Body of pancreas (tissue), 4 donors: Measurements from ENCODE around the gene GRIA3. TPM values are rescaled to one million over a fixed set of nuclear protein-coding genes. Genes with fewer than 3 reads are reported as not detected.
A peak's percentile ranks its signal among the peaks of the same experiment; 100 is the strongest.
"Not testable (repeated sequence)": the region's sequence is repeated elsewhere in the genome, so short reads cannot be mapped to it uniquely, and the experiment has no call there.

Experiments
- ATAC-seq: fragments of 150-250 bp; one replicate; pipeline ENCODE4 v1.9.1; 2016
- DNase-seq, 4 donors: peaks; one replicate each; pipeline ENCODE4 v3.0.0-alpha.2; 2019
- H3K27ac ChIP-seq, 4 donors: fragments of 200-600 bp; sonication (generic); 1 replicate in 3 of 4; 2 replicates in 1 of 4; pipeline versions ENCODE4 v1.5.1 to v1.6.1; 2016 to 2019; ENCODE audit warnings: mild to moderate bottlenecking in 1 of 4, mixed read lengths in 1 of 4, moderate library complexity in 1 of 4
- H3K27me3 ChIP-seq, 2 donors: fragments of 200-600 bp; sonication (generic); one replicate each; pipeline ENCODE4 v1.6.0; 2016; ENCODE audit warnings: mild to moderate bottlenecking in 1 of 2
- H3K36me3 ChIP-seq, 2 donors: fragments of 200-600 bp; sonication (generic); replicated peaks in 1 of 2; 2 replicates each; pipeline ENCODE4 v1.5.1; 2016; ENCODE audit warnings: low read depth in 2 of 2; ENCODE audit not compliant: insufficient read depth in 1 of 2
- H3K4me1 ChIP-seq: fragments of 200-600 bp; sonication (generic); one replicate; pipeline ENCODE4 v1.6.0; 2016
- H3K4me3 ChIP-seq, 2 donors: fragments of 200-600 bp; sonication (generic); 1 replicate in 1 of 2; 2 replicates in 1 of 2; pipeline ENCODE4 v1.5.1; 2016 to 2019
- H3K9me3 ChIP-seq, 3 donors: fragments of 200-600 bp; sonication (generic); 1 replicate in 2 of 3; 2 replicates in 1 of 3; pipeline ENCODE4 v1.5.1; 2016
- POLR2A ChIP-seq, 3 donors: fragments of 450-650 bp; IDR thresholded peaks; one replicate each; pipeline ENCODE4 v1.6.1; 2016; ENCODE audit warnings: antibody characterized with exemption in 3 of 3, mild to moderate bottlenecking in 2 of 3
- WGBS, 2 donors: methylation state at CpG; one replicate each; pipeline ENCODE4 v1.1.5; 2017; 5-methylcytosine and 5-hydroxymethylcytosine counted together
- intact Hi-C: fragments of 100-400 bp; cut with DNase I; formaldehyde crosslinking; loops from one replicate; pipeline ENCODE4 v1.15.1; 2023
- total RNA-seq, 2 donors: library from RNA; depleted of rRNA; stranded (reverse); fragments of >200 nt; gene quantifications; one replicate each; pipeline ENCODE4 v1.1.0, GENCODE V29; 2016
- TF ChIP-seq, protein P1 (sequence below), 7 experiments: fragments of 450-650 bp in 4 of 7; fragments of 200-600 bp in 3 of 7; sonication (generic) in 3 of 7; IDR thresholded peaks; one replicate each; pipeline ENCODE4 v1.5.1; 2016 to 2019; ENCODE audit warnings: antibody characterized with exemption in 7 of 7

The GRIA3 gene
- total RNA-seq, 2 donors from 2014 or later = 0.52 to 0.99 TPM

DNA sequence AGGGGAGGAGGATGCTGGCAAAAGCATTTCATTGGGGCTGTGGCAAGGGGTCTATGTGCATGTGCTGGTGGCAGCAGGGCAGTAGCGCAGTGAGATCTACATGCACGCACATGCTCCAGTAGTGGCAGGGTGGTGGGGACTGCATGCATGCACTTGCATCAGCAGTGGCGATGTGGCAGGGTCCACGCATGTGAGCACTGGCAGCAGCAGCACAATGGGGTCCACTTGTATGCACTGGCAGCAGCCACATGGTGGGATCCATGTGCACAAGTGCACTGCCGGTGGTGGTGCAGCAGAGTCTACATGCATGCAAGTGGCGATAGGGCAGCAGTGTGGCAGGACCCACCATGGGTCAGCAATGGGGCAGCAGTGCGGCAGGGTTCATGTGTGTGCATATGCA is 315.7 kb downstream of the GRIA3 start:
- Histone ChIP-seq H3K4me1 (no peaks in the 10 kb centered on the region), H3K27me3 (no peaks in the 10 kb centered on the region), H3K9me3 (no peaks in the 10 kb centered on the region), H3K4me3 (no peak overlapping the region), H3K27ac (no peak overlapping the region), H3K36me3 (no peaks in the 10 kb centered on the region)
- DNase-seq (no peak), ATAC-seq (no peak)
- 71 to 94% methylated on average over 4 to 5 of the region's 7 CpGs for WGBS, 2 donors
- no peak for TF ChIP-seq POLR2A (IDR thresholded peaks at IDR 0.05)
- TF ChIP-seq, protein P1, sequence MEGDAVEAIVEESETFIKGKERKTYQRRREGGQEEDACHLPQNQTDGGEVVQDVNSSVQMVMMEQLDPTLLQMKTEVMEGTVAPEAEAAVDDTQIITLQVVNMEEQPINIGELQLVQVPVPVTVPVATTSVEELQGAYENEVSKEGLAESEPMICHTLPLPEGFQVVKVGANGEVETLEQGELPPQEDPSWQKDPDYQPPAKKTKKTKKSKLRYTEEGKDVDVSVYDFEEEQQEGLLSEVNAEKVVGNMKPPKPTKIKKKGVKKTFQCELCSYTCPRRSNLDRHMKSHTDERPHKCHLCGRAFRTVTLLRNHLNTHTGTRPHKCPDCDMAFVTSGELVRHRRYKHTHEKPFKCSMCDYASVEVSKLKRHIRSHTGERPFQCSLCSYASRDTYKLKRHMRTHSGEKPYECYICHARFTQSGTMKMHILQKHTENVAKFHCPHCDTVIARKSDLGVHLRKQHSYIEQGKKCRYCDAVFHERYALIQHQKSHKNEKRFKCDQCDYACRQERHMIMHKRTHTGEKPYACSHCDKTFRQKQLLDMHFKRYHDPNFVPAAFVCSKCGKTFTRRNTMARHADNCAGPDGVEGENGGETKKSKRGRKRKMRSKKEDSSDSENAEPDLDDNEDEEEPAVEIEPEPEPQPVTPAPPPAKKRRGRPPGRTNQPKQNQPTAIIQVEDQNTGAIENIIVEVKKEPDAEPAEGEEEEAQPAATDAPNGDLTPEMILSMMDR (IDR thresholded peaks at IDR 0.05) = no peak
- intact Hi-C loops = no loop called here

DNA sequence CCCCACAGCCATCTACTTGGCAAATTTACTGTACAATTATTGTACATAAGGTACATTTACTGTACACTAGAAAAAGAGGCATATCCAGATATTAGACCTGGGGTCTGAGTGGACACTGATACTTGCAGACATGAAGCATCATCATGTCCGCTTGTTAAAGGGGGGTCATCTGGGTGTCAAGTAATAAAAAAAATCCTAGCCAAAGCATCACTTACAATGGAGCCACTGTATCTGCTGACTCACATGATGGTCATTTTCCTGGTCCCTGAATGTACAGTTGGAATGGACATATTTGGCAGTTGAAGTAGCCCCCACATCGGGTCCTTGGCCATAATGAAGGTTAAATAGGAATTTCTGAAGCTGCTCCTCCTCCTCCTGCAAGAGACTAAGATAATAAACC is 320.0 kb downstream of the GRIA3 start:
- intact Hi-C loops = no loop called here
- Histone ChIP-seq H3K4me1 (no peaks in the 10 kb centered on the region), H3K27me3 (no peaks in the 10 kb centered on the region), H3K9me3 (no peaks in the 10 kb centered on the region), H3K4me3 (no peak overlapping the region), H3K36me3 (no peaks in the 10 kb centered on the region), H3K27ac (no peak overlapping the region)
- TF ChIP-seq POLR2A (IDR thresholded peaks at IDR 0.05) = no peak
- TF ChIP-seq, protein P1 (IDR thresholded peaks at IDR 0.05) = no peak
- DNase-seq = no peak
- no peak for ATAC-seq
- 82 to 95% methylated on average over 2 of the region's 2 CpGs for WGBS, 2 donors

DNA sequence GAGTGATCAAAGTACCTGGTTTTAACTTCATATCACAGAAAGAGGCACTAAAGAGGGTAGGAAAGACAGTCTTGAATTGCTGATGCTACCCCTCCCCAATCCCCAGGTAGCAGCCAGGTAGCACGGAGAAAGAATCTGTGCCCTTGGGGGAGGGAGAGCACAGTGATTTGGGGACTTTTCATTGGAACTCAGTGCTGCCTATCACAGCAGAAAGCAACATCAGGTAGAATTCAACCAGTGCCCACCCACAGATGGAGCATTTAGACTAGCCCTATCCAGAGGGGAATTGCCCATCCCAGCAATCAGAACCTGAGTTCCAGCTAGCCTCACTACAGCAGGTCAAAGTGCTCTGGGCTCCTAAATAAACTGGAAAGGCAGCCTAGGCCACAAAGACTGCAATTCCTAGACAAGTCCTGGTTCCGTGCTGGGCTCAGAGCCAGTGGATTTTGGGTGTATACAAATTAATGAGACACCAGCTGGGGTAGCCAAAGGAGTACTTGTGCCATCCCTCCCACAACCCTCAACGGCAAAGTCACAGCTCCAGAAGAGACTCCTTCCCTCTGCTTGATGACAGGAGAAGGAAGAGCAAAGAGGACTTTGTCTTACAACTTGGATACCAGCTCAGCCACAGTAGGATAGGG is 320.7 kb downstream of the GRIA3 start:
- Histone ChIP-seq H3K9me3 (no peaks in the 10 kb centered on the region), H3K4me3 (no peak overlapping the region), H3K4me1 (no peaks in the 10 kb centered on the region), H3K36me3 (no peaks in the 10 kb centered on the region), H3K27ac (no peak overlapping the region), H3K27me3 (no peaks in the 10 kb centered on the region)
- TF ChIP-seq, protein P1 (IDR thresholded peaks at IDR 0.05) = no peak
- TF ChIP-seq POLR2A (IDR thresholded peaks at IDR 0.05) = no peak
- intact Hi-C loops = no loop called here
- DNase-seq (no peak), ATAC-seq (no peak)
- WGBS, 2 donors = 65% methylated on average over 2 of the region's 3 CpGs; no CpG with 5 or more reads in 1 of the 2 donors

DNA sequence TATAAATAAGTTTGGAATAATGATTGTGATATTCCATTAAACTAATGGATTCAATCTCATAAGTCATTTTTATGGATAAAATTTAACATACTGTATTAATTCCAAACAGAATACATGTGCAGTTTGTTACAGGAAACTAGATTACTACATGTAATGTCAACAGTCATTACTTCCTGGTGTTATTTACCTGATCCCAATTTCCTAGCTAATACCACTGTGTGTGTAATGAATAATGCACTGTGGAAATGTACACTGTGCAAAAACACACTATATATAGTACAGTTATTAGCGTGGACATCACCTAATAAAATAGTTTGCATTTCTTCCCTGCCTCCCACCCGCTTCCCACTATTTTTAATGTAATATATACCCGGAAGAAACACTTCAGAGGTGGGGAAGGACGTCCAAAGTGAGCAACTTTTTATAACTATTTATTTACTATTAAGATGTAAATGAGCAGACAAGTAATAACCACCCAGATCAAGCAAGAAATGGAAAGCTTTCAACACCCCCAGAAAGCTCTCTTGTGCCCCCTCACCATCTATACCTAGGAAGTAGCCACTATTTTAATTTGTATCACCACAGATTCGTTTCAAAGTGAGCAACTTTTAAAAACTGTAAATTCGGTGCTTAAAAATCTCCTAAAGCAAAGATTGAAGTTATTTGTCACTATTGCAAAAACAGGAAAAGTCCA is 329.7 kb downstream of the GRIA3 start:
- H3K27me3 ChIP-seq = no peaks in the 10 kb centered on the region
- peak overlapping the region in 2 of 4 donors; percentile 55 to 69 for H3K27ac ChIP-seq
- no peaks in the 10 kb centered on the region for H3K9me3 ChIP-seq
- DNase-seq (no peak), ATAC-seq (peak; percentile 55)
- no peaks in the 10 kb centered on the region for H3K4me1 ChIP-seq
- TF ChIP-seq, protein P1 (IDR thresholded peaks at IDR 0.05) = no peak
- TF ChIP-seq POLR2A (IDR thresholded peaks at IDR 0.05) = no peak
- no peaks in the 10 kb centered on the region for H3K36me3 ChIP-seq
- no peak overlapping the region for H3K4me3 ChIP-seq
- intact Hi-C loops = no loop called here
- WGBS, 2 donors = 23 to 30% methylated on average over 6 of the region's 6 CpGs

DNA sequence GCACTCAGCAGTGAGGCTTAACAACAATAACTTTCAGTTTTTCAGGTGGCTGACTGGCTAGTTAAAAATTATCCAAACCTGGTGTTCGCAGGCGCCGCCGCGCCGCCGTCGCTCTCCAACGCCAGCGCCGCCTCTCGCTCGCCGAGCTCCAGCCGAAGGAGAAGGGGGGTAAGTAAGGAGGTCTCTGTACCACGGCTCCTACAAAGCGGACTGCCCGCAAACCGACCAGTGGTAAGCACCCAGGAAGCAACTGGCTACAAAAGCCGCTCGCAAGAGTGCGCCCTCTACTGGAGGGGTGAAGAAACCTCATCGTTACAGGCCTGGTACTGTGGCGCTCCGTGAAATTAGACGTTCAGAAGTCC is 330.2 kb downstream of the GRIA3 start:
- DNase-seq = peak; percentile 21 to 58 (median 30)
- intact Hi-C loops, H3K27me3 ChIP-seq, H3K9me3 ChIP-seq, H3K4me1 ChIP-seq, H3K4me3 ChIP-seq, H3K36me3 ChIP-seq: not testable (repeated sequence)
- peak; percentile 65 for ATAC-seq
- peak in 1 of 3 donors; percentile 23 for TF ChIP-seq POLR2A (IDR thresholded peaks at IDR 0.05)
- TF ChIP-seq, protein P1 (IDR thresholded peaks at IDR 0.05) = peak in 3 of 7 experiments; percentile 28 to 46 (median 39)
- 43 to 68% methylated on average over 6 to 26 of the region's 26 CpGs for WGBS, 2 donors
- peak overlapping the region in 2 of 4 donors; percentile 55 to 69 for H3K27ac ChIP-seq
